Keratinocyte (primary cell): ENCODE results near the gene ARHGAP8. TPM values are rescaled to one million over a fixed set of nuclear protein-coding genes. Genes with fewer than 3 reads are reported as not detected.

Experiments used
- DNase-seq: peaks from one replicate; pipeline ENCODE4 v3.0.0-alpha.2; 2011; ENCODE audit warnings: low read depth, missing footprints, low spot score
- FAIRE-seq: peaks from 2 replicates; lab custom pipeline; 2011; peaks lifted over from hg19 to GRCh38; lab: Jason Lieb, UNC
- H2AFZ ChIP-seq: 2 replicates; pipeline ENCODE4 v1.6.0; 2012; ENCODE audit warnings: low read length, control low read depth, inconsistent platforms; ENCODE audit not compliant: control insufficient read depth
- H3K27ac ChIP-seq: 2 replicates; pipeline ENCODE4 v1.5.1; 2011; ENCODE audit warnings: low read length; ENCODE audit not compliant: control insufficient read depth, insufficient read depth
- H3K27me3 ChIP-seq: 3 replicates; pipeline ENCODE4 v1.6.0; 2011; ENCODE audit warnings: low read length; ENCODE audit not compliant: control insufficient read depth, insufficient read depth; ENCODE audit errors: extremely low read depth
- H3K36me3 ChIP-seq, 2 experiments: 2 replicates in 1 of 2; 3 replicates in 1 of 2; pipeline ENCODE4 v1.5.1; 2011; ENCODE audit warnings: low read length in 2 of 2, mild to moderate bottlenecking in 1 of 2; ENCODE audit not compliant: control insufficient read depth in 2 of 2, insufficient read depth in 2 of 2; ENCODE audit errors: extremely low read depth in 1 of 2
- H3K4me1 ChIP-seq: 3 replicates; pipeline ENCODE4 v1.5.1; 2011; ENCODE audit warnings: low read length; ENCODE audit not compliant: control insufficient read depth, insufficient read depth; ENCODE audit errors: extremely low read depth
- H3K4me2 ChIP-seq: 3 replicates; pipeline ENCODE4 v1.6.0; 2011; ENCODE audit warnings: low read depth, low read length; ENCODE audit not compliant: control insufficient read depth, insufficient read depth; ENCODE audit errors: extremely low read depth
- H3K4me3 ChIP-seq, 3 experiments: fragments of 200-600 bp in 1 of 3; sonication (generic) in 1 of 3; 2 replicates in 2 of 3; 3 replicates in 1 of 3; pipeline ENCODE4 v1.5.1; 2011 to 2016; ENCODE audit warnings: low read length in 3 of 3, mild to moderate bottlenecking in 3 of 3, control low read depth in 2 of 3, inconsistent platforms in 1 of 3, low read depth in 1 of 3, mixed read lengths in 1 of 3, mixed run types in 1 of 3, moderate library complexity in 1 of 3; ENCODE audit not compliant: control insufficient read depth in 2 of 3, insufficient read depth in 2 of 3; ENCODE audit errors: extremely low read depth in 1 of 3
- H3K79me2 ChIP-seq: 2 replicates; pipeline ENCODE4 v1.6.0; 2012; ENCODE audit warnings: low read length; ENCODE audit not compliant: control insufficient read depth, insufficient read depth
- H3K9ac ChIP-seq: 3 replicates; pipeline ENCODE4 v1.6.0; 2011; ENCODE audit warnings: low read length; ENCODE audit not compliant: control insufficient read depth, insufficient read depth; ENCODE audit errors: extremely low read depth
- H3K9me1 ChIP-seq: 3 replicates; pipeline ENCODE4 v1.6.0; 2011; ENCODE audit warnings: low read length; ENCODE audit not compliant: control insufficient read depth, insufficient read depth; ENCODE audit errors: extremely low read depth
- H3K9me3 ChIP-seq: 2 replicates; pipeline ENCODE4 v1.5.1; 2012; ENCODE audit warnings: low read depth, low read length; ENCODE audit not compliant: control insufficient read depth
- H4K20me1 ChIP-seq: 3 replicates; pipeline ENCODE4 v1.6.0; 2011; ENCODE audit warnings: low read length; ENCODE audit not compliant: control insufficient read depth, insufficient read depth; ENCODE audit errors: extremely low read depth
- EZH2 ChIP-seq: IDR thresholded peaks from one replicate; pipeline ENCODE4 v1.6.1; 2012; ENCODE audit warnings: inconsistent platforms, mild to moderate bottlenecking, low read length, moderate library complexity
- dilution Hi-C: fragments of 300-500 bp; cut with MboI; formaldehyde crosslinking; loops from one replicate; pipeline ENCODE4 v1.7.0; 2020; ENCODE audit warnings: low sequenced_read_pairs; ENCODE audit not compliant: extremely low pct_ligation_motif_present
- polyA plus RNA-seq, 5 experiments: library from polyadenylated mRNA; depleted of rRNA in 3 of 5; stranded (reverse) in 3 of 5; stranded (forward) in 1 of 5; unstranded in 1 of 5; fragments of >200 nt; gene quantifications; 1 replicate in 1 of 5; 2 replicates in 3 of 5; 3 replicates in 1 of 5; pipeline versions ENCODE4 v1.2.1 to v1.2.3, GENCODE V29; 2011 to 2012; ENCODE audit warnings: missing spikeins in 2 of 5, low read depth in 1 of 5, low replicate concordance in 1 of 5
- TF ChIP-seq, protein P1 (sequence below), 3 experiments: IDR thresholded peaks in 1 of 3; conservative IDR thresholded peaks in 1 of 3; optimal IDR thresholded peaks in 1 of 3; 2 replicates in 2 of 3; 3 replicates in 1 of 3; pipeline versions ENCODE3 to v1.5.1; 2011; ENCODE audit warnings: low read length in 3 of 3, mild to moderate bottlenecking in 3 of 3, moderate library complexity in 2 of 3, control low read depth in 1 of 3, inconsistent platforms in 1 of 3; ENCODE audit not compliant: insufficient read depth in 2 of 3; ENCODE audit errors: extremely low read depth in 1 of 3

The ARHGAP8 gene
- polyA plus RNA-seq, 1 donor (not counting 4 experiments of a cell fraction or from before 2014, with no cell fraction given) = 21.3 TPM

DNA sequence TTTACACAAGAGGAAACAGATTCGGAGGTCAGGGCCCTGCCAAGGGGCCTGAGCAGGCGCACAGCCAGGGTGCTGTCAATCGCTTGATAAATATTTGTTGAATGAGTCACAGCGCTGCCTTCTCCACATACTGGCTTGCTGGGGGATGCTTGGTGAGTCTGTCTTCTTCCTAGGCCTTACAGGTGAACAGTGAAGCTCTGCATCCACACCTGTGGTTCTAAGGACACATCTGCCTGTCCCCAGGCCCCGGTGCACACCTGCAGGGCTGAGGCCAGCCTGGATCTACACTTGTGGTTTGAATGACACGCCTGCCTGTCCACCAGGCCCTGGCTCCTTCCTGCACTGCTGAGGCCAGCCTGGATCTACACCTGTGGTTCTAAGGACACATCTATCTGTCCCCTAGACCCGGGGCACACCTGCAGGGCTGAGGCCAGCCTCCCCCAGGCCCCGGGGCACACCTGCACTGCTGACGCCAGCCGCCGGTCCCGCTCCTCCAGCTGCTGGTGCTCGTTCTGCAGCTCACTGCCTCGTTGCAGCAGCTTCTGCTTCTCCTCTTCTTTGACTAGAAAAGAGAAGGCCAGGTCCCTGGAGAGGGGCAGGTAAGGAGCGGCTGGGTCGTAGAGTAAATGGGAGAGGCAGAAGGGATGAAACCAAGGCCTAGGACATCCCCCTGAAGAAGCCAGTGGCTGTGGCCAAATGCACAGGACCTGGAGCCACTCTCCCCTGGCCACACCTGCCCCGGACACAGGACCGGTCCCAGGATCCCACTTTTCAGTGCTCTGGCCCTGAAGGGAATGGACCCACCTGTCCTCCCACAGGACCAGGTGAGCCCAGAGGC is 132.8 kb downstream of the ARHGAP8 start:
- Histone ChIP-seq H3K4me3 (no peak overlapping the region), H3K79me2 (no peaks in the 10 kb centered on the region), H3K9me3 (peaks cover 3% of the 10 kb centered on the region), H3K36me3 (no peaks in the 10 kb centered on the region), H3K27me3 (no peaks in the 10 kb centered on the region), H3K27ac (no peak overlapping the region), H2AFZ (no peak overlapping the region), H3K9me1 (no peaks in the 10 kb centered on the region), H3K4me1 (no peaks in the 10 kb centered on the region), H3K4me2 (no peak overlapping the region), H4K20me1 (no peaks in the 10 kb centered on the region), H3K9ac (no peak overlapping the region)
- dilution Hi-C loops = no loop called here
- FAIRE-seq (no peak), DNase-seq (no peak)
- no peak for TF ChIP-seq EZH2
- TF ChIP-seq, protein P1, sequence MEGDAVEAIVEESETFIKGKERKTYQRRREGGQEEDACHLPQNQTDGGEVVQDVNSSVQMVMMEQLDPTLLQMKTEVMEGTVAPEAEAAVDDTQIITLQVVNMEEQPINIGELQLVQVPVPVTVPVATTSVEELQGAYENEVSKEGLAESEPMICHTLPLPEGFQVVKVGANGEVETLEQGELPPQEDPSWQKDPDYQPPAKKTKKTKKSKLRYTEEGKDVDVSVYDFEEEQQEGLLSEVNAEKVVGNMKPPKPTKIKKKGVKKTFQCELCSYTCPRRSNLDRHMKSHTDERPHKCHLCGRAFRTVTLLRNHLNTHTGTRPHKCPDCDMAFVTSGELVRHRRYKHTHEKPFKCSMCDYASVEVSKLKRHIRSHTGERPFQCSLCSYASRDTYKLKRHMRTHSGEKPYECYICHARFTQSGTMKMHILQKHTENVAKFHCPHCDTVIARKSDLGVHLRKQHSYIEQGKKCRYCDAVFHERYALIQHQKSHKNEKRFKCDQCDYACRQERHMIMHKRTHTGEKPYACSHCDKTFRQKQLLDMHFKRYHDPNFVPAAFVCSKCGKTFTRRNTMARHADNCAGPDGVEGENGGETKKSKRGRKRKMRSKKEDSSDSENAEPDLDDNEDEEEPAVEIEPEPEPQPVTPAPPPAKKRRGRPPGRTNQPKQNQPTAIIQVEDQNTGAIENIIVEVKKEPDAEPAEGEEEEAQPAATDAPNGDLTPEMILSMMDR (optimal IDR thresholded peaks at IDR 0.05 in 1 of 3, IDR thresholded peaks at IDR 0.05 in 1 of 3, conservative IDR thresholded peaks at IDR 0.05 in 1 of 3; ENCODE audit: extremely low read depth in 1 of 3, insufficient read depth in 2 of 3, low read length in 3 of 3) = no peak

DNA sequence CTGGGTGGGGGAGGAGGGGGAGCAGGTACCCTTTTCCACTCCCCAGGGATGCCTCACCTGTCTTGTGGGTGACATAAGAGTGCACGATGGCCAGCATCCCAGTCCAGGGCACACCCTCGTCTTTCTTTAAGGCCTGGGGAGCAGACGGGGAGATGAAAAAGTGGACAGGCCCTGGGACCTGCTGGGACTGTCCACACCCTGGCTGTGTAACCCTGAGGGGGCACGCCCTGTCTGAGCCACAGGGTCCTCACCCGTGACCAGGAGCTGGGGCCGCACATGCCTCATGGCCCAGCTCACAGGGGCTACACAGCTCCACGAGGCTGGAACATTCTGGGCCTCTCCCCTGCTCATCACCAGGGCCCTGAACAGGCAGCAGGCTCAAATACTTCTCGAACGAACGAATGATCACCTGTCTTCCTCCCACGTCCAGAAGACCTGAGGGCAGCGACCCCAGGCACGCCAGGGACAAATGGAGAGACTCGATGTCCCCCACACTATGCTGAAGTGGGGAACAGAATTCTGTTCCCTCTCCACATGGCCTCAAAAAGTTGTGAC is 133.5 kb downstream of the ARHGAP8 start:
- no peak for DNase-seq
- H3K9me3 ChIP-seq = peaks cover 3% of the 10 kb centered on the region
- FAIRE-seq = no peak

More for the DNA sequence above, 133.5 kb downstream of the ARHGAP8 start:
- Histone ChIP-seq H3K4me1 (no peaks in the 10 kb centered on the region), H3K4me3 (no peak overlapping the region), H3K9ac (no peak overlapping the region), H3K4me2 (no peak overlapping the region), H3K27ac (no peak overlapping the region), H4K20me1 (no peaks in the 10 kb centered on the region), H2AFZ (no peak overlapping the region), H3K79me2 (no peaks in the 10 kb centered on the region), H3K36me3 (no peaks in the 10 kb centered on the region), H3K9me1 (no peaks in the 10 kb centered on the region), H3K27me3 (no peaks in the 10 kb centered on the region)
- dilution Hi-C loops = no loop called here
- TF ChIP-seq EZH2 = no peak
- TF ChIP-seq, protein P1 (optimal IDR thresholded peaks at IDR 0.05 in 1 of 3, IDR thresholded peaks at IDR 0.05 in 1 of 3, conservative IDR thresholded peaks at IDR 0.05 in 1 of 3; ENCODE audit: extremely low read depth in 1 of 3, insufficient read depth in 2 of 3, low read length in 3 of 3) = no peak
